Activated CD4-positive, alpha-beta T cell treated with anti-CD3 and anti-CD28 coated beads for 1 hour (primary cell): Measurements from ENCODE around the gene ERBB4.
"Not testable (repeated sequence)": the region's sequence is repeated elsewhere in the genome, so short reads cannot be mapped to it uniquely, and the experiment has no call there.

Source experiments
- DNase-seq: peaks from one replicate; pipeline ENCODE4 v3.0.0-alpha.2; 2020

The ERBB4 gene

GRCh38 chr2:212124598-212124997 lies 414.0 kb downstream of the ERBB4 start:
- no peak for DNase-seq

GRCh38 chr2:212119591-212119990 lies 419.0 kb downstream of the ERBB4 start:
- no peak for DNase-seq

GRCh38 chr2:212117926-212118325 lies 420.7 kb downstream of the ERBB4 start:
- DNase-seq, result no peak

GRCh38 chr2:212114489-212114888 lies 424.1 kb downstream of the ERBB4 start:
- DNase-seq, result no peak

- DNase-seq, result no peak
These were observed 426.2 kb downstream of the ERBB4 start for GRCh38 chr2:212112401-212112800.

- no peak for DNase-seq
These were observed 428.6 kb downstream of the ERBB4 start for GRCh38 chr2:212109792-212110680.

GRCh38 chr2:212109217-212109616 lies 429.4 kb downstream of the ERBB4 start:
- DNase-seq, result no peak

- DNase-seq, result no peak
These were observed 430.6 kb downstream of the ERBB4 start for GRCh38 chr2:212107989-212108388.

- DNase-seq, result no peak
These were observed 431.6 kb downstream of the ERBB4 start for GRCh38 chr2:212107014-212107413.

GRCh38 chr2:212106536-212106935 lies 432.1 kb downstream of the ERBB4 start:
- DNase-seq, result not testable (repeated sequence)

GRCh38 chr2:212099658-212100057 lies 438.9 kb downstream of the ERBB4 start:
- DNase-seq, result no peak

- DNase-seq, result no peak
These were observed 439.6 kb downstream of the ERBB4 start for GRCh38 chr2:212098966-212099365.

- no peak for DNase-seq
These were observed 441.6 kb downstream of the ERBB4 start for GRCh38 chr2:212097001-212097400.

- DNase-seq, result no peak
These were observed 448.7 kb downstream of the ERBB4 start for GRCh38 chr2:212089873-212090272.

GRCh38 chr2:212088353-212088752 lies 450.2 kb downstream of the ERBB4 start:
- no peak for DNase-seq

GRCh38 chr2:212083492-212083891 lies 455.1 kb downstream of the ERBB4 start:
- no peak for DNase-seq

- DNase-seq, result no peak
These were observed 460.5 kb downstream of the ERBB4 start for GRCh38 chr2:212078103-212078502.

- DNase-seq, result no peak
These were observed 462.1 kb downstream of the ERBB4 start for GRCh38 chr2:212076456-212076855.

GRCh38 chr2:212073360-212073759 lies 465.2 kb downstream of the ERBB4 start:
- DNase-seq, result no peak

- no peak for DNase-seq
These were observed 472.1 kb downstream of the ERBB4 start for GRCh38 chr2:212066546-212066945.

- DNase-seq, result no peak
These were observed 474.3 kb downstream of the ERBB4 start for GRCh38 chr2:212064318-212064717.

- no peak for DNase-seq
These were observed 486.0 kb downstream of the ERBB4 start for GRCh38 chr2:212052412-212053159.

- DNase-seq, result no peak
These were observed 487.7 kb downstream of the ERBB4 start for GRCh38 chr2:212050871-212051270.

GRCh38 chr2:212042562-212042961 lies 496.0 kb downstream of the ERBB4 start:
- DNase-seq, result no peak
